Measurements from ENCODE around the gene MRPS5.

DNA sequence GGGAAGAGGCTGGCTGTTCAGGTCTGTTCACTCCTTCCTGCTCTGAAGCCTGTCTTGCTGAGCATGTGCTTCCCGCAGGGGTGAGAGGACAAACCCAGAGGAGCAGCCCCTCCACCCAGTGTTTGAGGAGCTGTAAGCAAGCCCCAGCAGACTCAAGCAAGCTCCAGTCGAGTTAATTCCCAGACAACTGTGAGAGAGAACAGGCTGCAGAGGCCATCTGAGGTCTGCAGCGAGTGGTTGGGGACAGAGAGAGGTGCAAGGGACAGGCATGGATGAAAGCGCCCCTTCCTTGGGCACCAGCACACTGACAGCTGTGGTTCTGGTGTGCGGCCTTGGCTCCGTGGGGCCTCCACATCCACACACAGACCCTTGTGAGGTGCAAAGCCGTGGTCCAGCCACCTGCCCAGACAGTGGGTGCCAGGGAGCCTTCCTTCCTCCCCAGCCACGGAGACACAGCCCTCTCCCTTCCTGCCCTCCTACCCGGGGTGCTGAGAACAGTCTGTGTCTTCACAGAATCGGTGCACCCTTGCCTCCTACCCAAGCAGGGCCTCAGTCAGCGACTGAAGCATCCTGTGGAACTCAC, 59.9 kb downstream of the MRPS5 start:
- TF ChIP-seq GATA2 (IDR thresholded peaks at IDR 0.05; ENCODE audit: low read depth, low read length) (no peak), GATA3 (IDR thresholded peaks at IDR 0.05; ENCODE audit: low read depth, low read length) (no peak)

Measured in SH-SY5Y (cell line).